ENCODE data around the gene CREM. TPM values are rescaled to one million over a fixed set of nuclear protein-coding genes. Genes with fewer than 3 reads are reported as not detected.

CREM gene
- total RNA-seq, 1 experiment from 2014 or later = 30.2 TPM

DNA sequence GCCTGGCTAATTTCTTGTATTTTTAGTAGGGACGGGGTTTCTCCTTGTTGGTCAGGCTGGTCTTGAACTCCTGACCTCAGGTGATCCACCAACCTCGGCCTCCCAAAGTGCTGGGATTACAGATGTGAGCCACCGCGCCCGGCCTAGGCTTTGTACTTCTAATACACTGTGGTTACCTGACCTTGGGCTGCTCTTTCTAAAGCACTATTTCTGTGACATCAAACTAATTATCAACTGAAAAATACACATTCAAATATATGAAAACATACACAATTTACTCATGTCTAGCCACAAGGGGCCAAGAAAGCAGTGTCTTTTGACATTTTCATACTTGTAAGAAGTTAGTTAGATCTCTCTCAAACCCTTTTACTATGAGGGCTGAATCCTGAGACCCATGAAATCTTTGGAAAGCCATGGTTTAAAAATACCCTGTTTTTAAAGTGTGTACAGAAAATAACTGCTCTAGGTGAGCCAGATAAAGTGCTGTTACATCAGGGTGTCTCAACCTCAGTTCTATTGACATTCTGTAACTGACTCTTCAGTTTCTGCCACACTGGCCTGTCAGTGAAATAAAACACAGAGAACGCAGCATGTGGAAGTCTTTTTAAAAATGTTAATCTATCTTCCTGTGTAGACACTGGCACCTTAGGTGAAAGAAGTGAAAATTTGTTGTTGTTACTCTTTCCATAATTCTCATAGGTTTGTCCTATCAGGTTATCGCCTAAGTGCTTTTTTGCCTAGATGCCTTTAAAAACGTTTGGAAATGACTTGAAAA, 58.8 kb downstream of the CREM start:
- no peaks in the 10 kb centered on the region for H3K27me3 Mint-ChIP-seq (ENCODE audit: insufficient read depth, unreplicated experiment)
- intact Hi-C loops (cut with micrococcal nuclease) = no loop called here

DNA sequence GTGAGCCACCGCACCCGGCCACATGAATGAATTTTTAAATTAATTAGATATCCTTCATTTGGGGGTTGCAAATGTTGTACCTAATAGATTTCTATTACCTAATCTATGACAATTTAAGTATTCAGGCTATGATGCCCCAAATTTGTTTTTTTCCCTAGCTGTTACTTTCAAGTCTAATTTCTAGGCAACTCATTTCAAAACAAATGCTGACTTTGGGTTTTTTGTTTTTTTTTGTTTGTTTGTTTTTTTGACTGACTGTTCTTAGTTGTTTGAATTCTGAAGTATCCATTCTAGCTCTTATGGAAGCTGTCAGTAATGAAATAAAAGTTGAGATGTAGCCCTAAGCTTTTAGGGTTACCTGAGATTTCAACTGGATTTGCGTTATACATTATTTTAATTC, 62.3 kb downstream of the CREM start:
- no peaks in the 10 kb centered on the region for H3K36me3 Mint-ChIP-seq (ENCODE audit: insufficient read depth, unreplicated experiment)
- no peak for DNase-seq (ENCODE audit: unreplicated experiment)
- TF ChIP-seq, protein P1, sequence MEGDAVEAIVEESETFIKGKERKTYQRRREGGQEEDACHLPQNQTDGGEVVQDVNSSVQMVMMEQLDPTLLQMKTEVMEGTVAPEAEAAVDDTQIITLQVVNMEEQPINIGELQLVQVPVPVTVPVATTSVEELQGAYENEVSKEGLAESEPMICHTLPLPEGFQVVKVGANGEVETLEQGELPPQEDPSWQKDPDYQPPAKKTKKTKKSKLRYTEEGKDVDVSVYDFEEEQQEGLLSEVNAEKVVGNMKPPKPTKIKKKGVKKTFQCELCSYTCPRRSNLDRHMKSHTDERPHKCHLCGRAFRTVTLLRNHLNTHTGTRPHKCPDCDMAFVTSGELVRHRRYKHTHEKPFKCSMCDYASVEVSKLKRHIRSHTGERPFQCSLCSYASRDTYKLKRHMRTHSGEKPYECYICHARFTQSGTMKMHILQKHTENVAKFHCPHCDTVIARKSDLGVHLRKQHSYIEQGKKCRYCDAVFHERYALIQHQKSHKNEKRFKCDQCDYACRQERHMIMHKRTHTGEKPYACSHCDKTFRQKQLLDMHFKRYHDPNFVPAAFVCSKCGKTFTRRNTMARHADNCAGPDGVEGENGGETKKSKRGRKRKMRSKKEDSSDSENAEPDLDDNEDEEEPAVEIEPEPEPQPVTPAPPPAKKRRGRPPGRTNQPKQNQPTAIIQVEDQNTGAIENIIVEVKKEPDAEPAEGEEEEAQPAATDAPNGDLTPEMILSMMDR (IDR thresholded peaks at IDR 0.05; ENCODE audit: unreplicated experiment) = no peak
- H3K4me3 Mint-ChIP-seq (ENCODE audit: unreplicated experiment) = no peak overlapping the region
- no peaks in the 10 kb centered on the region for H3K9me3 Mint-ChIP-seq (ENCODE audit: unreplicated experiment)
- POLR2A ChIA-PET = no interaction called here
- CTCF ChIA-PET = no interaction called here
- BruUV-seq (replicated peaks) = no TSS peak
- intact Hi-C loops (cut with micrococcal nuclease) = no loop called here
- H3K27me3 Mint-ChIP-seq (ENCODE audit: insufficient read depth, unreplicated experiment) = no peaks in the 10 kb centered on the region
- H3K27ac Mint-ChIP-seq (ENCODE audit: low read depth, unreplicated experiment) = no peak overlapping the region
- H3K4me1 Mint-ChIP-seq (ENCODE audit: insufficient read depth, unreplicated experiment) = no peaks in the 10 kb centered on the region

More for the DNA sequence above, 58.8 kb downstream of the CREM start:
- H3K4me3 Mint-ChIP-seq (ENCODE audit: unreplicated experiment) = no peak overlapping the region
- H3K36me3 Mint-ChIP-seq (ENCODE audit: insufficient read depth, unreplicated experiment) = no peaks in the 10 kb centered on the region
- H3K27ac Mint-ChIP-seq (ENCODE audit: low read depth, unreplicated experiment) = no peak overlapping the region
- ChIA-PET POLR2A (interaction anchor here (0.6 to 2.0 kb wide), 2 partner anchors 10 to 96 kb away, joined by 3 to 11 read pairs; no protein-coding TSS in a partner anchor), CTCF (interaction anchor here (0.6 to 0.9 kb wide), 3 partner anchors 9 to 10 kb away, joined by 3 to 6 read pairs (median 4); no protein-coding TSS in a partner anchor)
- H3K4me1 Mint-ChIP-seq (ENCODE audit: insufficient read depth, unreplicated experiment) = no peaks in the 10 kb centered on the region
- no peaks in the 10 kb centered on the region for H3K9me3 Mint-ChIP-seq (ENCODE audit: unreplicated experiment)
- TF ChIP-seq, protein P1 (IDR thresholded peaks at IDR 0.05; ENCODE audit: unreplicated experiment) = no peak
- BruUV-seq (replicated peaks) = no TSS peak
- no peak for DNase-seq (ENCODE audit: unreplicated experiment)

DNA sequence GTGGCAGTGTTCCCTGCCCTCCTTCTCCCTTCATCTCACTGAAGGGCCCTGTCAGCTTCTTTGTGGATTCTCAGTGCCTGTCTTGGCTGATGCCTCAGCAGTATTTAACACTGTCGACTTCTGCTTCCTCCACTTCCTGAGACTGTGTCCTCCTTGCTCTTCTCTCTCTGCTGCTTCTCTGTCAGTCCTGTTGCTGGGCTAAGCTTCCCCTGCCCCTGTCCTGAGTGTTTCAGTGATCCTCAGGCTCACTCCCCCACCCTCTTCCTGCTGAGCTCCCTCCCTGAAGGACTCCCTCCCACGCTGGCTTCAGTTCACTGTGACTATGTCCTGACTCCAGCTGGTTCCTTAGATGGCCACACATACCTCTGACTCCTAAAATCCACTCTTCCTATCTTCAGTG, 64.9 kb downstream of the CREM start:
- H3K36me3 Mint-ChIP-seq (ENCODE audit: insufficient read depth, unreplicated experiment) = no peaks in the 10 kb centered on the region
- TF ChIP-seq, protein P1 (IDR thresholded peaks at IDR 0.05; ENCODE audit: unreplicated experiment) = no peak
- BruUV-seq (replicated peaks) = no TSS peak
- no peaks in the 10 kb centered on the region for H3K27me3 Mint-ChIP-seq (ENCODE audit: insufficient read depth, unreplicated experiment)
- peaks cover 14% of the 10 kb centered on the region for H3K4me1 Mint-ChIP-seq (ENCODE audit: insufficient read depth, unreplicated experiment)
- POLR2A ChIA-PET = interaction anchor here (1.8 kb wide), 1 partner anchor 65 kb away, joined by 4 read pairs; the partner anchor contains the start of gene CREM
- CTCF ChIA-PET = interaction anchor here (0.7 kb wide), 1 partner anchor 67 kb away, joined by 3 read pairs; no protein-coding TSS in a partner anchor
- no peak for DNase-seq (ENCODE audit: unreplicated experiment)
- no peaks in the 10 kb centered on the region for H3K9me3 Mint-ChIP-seq (ENCODE audit: unreplicated experiment)
- no peak overlapping the region for H3K27ac Mint-ChIP-seq (ENCODE audit: low read depth, unreplicated experiment)
- H3K4me3 Mint-ChIP-seq (ENCODE audit: unreplicated experiment) = no peak overlapping the region
- intact Hi-C loops (cut with micrococcal nuclease) = no loop called here

DNA sequence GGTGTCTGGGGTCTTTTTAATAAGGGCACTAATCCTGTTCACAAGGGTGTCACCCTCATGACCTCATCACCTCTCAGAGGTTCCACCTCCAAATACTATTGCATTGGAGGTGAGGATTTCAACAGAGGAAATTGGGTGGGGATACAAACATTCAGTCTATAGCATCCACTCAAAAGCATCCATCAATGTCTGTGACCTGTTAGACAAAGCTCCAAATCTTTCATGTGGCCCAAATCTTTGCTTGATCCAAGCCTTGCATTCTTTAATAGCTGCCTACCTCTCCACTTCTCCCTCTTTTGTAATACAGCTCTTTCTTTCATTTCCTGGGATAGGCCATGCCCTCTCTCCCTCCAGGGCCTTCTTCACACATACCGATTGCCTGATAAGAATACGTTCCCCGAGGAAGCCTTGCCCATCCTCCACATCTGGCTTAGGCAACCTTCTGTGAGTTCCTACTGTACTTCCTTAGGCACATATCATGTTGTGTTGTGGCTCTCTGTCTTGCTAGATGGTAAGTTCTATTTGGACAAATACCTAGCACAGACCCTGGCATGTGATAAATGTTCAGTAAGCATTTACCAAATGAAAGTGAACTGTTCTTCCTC, 66.1 kb downstream of the CREM start:
- H3K27me3 Mint-ChIP-seq (ENCODE audit: insufficient read depth, unreplicated experiment) = no peaks in the 10 kb centered on the region
- peaks cover 14% of the 10 kb centered on the region for H3K4me1 Mint-ChIP-seq (ENCODE audit: insufficient read depth, unreplicated experiment)
- no peak for DNase-seq (ENCODE audit: unreplicated experiment)
- no TSS peak for BruUV-seq (replicated peaks)
- H3K27ac Mint-ChIP-seq (ENCODE audit: low read depth, unreplicated experiment) = no peak overlapping the region
- no peak overlapping the region for H3K4me3 Mint-ChIP-seq (ENCODE audit: unreplicated experiment)
- no peaks in the 10 kb centered on the region for H3K9me3 Mint-ChIP-seq (ENCODE audit: unreplicated experiment)
- intact Hi-C loops (cut with micrococcal nuclease) = no loop called here
- no peaks in the 10 kb centered on the region for H3K36me3 Mint-ChIP-seq (ENCODE audit: insufficient read depth, unreplicated experiment)
- ChIA-PET POLR2A (interaction anchor here (0.7 to 1.8 kb wide), 2 partner anchors 24 to 66 kb away, joined by 3 to 4 read pairs; partner anchors contain the start of gene CREM), CTCF (interaction anchor here (0.6 to 1.4 kb wide), 2 partner anchors 67 to 1129 kb away, joined by 4 read pairs; partner anchors contain the start of gene CREM)
- TF ChIP-seq, protein P1 (IDR thresholded peaks at IDR 0.05; ENCODE audit: unreplicated experiment) = no peak

Data from MCF 10A (cell line).